ENCODE measurements around the gene KIZ.

Gene KIZ

DNA sequence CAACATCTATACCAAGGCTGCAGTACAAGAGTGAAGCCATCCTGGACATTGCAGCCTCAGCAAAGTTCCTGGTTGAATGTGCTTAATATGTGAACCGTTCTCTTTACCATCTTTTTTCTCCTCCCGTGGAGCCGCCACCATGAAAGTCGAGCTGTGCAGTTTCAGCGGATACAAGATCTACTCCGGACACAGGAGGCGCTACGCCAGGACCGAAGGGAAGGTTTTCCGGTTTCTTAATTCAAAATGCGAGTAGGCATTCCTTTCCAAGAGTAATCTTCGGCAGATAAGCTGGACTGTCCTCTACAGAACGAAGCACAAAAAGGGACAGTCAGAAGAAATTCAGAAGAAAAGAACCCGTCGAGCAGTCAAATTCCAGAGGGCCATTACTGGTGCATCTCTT is 11.3 kb upstream of the KIZ start:
- no peak for DNase-seq (ENCODE audit: low read depth)
- no peak overlapping the region for H3K4me3 ChIP-seq (ENCODE audit: low read length)
- TF ChIP-seq, protein P1, sequence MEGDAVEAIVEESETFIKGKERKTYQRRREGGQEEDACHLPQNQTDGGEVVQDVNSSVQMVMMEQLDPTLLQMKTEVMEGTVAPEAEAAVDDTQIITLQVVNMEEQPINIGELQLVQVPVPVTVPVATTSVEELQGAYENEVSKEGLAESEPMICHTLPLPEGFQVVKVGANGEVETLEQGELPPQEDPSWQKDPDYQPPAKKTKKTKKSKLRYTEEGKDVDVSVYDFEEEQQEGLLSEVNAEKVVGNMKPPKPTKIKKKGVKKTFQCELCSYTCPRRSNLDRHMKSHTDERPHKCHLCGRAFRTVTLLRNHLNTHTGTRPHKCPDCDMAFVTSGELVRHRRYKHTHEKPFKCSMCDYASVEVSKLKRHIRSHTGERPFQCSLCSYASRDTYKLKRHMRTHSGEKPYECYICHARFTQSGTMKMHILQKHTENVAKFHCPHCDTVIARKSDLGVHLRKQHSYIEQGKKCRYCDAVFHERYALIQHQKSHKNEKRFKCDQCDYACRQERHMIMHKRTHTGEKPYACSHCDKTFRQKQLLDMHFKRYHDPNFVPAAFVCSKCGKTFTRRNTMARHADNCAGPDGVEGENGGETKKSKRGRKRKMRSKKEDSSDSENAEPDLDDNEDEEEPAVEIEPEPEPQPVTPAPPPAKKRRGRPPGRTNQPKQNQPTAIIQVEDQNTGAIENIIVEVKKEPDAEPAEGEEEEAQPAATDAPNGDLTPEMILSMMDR (conservative IDR thresholded peaks at IDR 0.05; ENCODE audit: low read depth, low read length), result no peak

DNA sequence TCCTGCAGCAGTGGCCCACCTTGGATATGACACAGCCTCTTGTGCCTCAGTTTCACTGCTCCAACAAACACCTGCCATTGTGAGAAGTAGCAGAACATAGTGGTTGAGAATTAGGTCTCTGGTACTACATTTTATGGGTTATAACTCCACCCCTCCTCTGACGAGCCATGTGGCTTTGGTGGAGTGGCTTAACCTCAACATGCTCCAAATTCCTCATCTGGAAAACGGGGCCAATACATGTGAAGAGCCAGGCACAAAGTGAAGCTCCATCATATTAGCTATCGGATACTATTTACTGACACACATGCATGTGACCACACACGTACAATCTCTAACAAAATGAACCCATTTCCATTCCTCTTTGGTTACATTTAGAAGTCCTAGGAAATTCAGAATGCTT is 8.4 kb upstream of the KIZ start:
- no peak overlapping the region for H3K4me3 ChIP-seq (ENCODE audit: low read length)
- DNase-seq (ENCODE audit: low read depth), result no peak
- TF ChIP-seq, protein P1 (conservative IDR thresholded peaks at IDR 0.05; ENCODE audit: low read depth, low read length), result no peak

DNA sequence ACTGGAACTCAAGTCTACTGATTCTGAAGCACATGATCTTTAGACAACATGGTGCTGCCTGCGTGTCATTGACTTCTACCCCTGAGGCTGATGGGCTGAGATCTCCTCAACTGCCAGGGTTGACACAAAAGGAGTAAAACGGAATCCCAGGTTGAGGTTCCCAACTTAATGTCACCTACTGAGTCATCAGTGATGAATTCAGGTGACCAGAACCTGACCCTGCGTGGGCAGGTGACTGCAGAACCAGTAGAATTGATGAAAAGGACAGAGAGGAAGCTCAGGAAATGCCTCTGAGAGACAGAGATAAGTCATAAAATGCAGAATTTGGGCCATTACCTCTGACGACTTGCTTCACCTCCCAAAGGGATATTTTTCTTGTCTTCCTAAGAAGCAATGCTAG is 7.7 kb upstream of the KIZ start:
- H3K4me3 ChIP-seq (ENCODE audit: low read length), result no peak overlapping the region
- DNase-seq (ENCODE audit: low read depth), result no peak
- TF ChIP-seq, protein P1 (conservative IDR thresholded peaks at IDR 0.05; ENCODE audit: low read depth, low read length), result no peak

GRCh38 chr20:21118782-21119181 is 7.1 kb upstream of the KIZ start:
- DNase-seq (ENCODE audit: low read depth), result no peak
- no peak overlapping the region for H3K4me3 ChIP-seq (ENCODE audit: low read length)
- TF ChIP-seq, protein P1 (conservative IDR thresholded peaks at IDR 0.05; ENCODE audit: low read depth, low read length), result no peak

GRCh38 chr20:21124190-21124589 is 1.7 kb upstream of the KIZ start:
- no peak for DNase-seq (ENCODE audit: low read depth)
- H3K4me3 ChIP-seq (ENCODE audit: low read length), result no peak overlapping the region
- TF ChIP-seq, protein P1 (conservative IDR thresholded peaks at IDR 0.05; ENCODE audit: low read depth, low read length), result no peak

DNA sequence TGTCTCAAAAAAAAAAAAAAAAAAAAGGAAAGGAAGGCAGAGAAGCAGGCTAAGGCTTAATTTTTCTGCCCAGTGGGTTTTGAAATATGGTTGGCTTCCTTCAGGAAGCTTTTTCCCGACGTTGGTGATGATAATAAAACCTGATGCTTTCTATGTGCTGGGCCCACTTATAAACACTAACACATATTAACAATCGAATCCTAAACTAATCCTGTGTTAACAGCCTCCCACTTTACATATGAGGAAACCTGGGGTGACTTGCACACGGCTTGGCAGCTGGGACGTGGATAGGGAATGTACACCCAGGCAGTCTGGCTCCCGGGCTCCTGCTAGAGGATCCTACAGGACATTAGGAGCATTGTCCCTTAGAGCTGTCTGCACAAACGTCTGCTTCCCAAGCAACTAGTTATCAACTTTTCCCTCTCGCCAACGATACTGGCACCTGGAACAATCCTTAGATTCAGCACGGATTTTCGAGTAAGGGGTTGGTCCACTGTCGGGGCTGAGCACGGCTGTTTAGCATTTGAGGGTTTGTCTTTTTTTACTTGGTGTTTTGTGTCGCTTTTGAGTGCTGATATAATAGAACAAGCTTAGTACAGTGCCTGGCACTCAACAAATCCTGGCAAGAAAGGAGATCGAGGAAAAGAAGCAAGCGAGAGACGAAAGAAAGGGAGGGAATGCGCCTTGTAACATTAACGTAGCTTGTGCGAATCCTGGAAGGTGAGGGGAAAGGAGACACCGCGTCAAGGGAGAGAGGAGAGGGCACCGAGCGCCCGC is 622 bp upstream of the KIZ start:
- peak overlapping the region; percentile 56 for H3K4me3 ChIP-seq (ENCODE audit: low read length)
- TF ChIP-seq, protein P1 (conservative IDR thresholded peaks at IDR 0.05; ENCODE audit: low read depth, low read length), result peak; percentile 25
- no peak for DNase-seq (ENCODE audit: low read depth)

GRCh38 chr20:21126581-21126870 is 644 bp downstream of the KIZ start:
- TF ChIP-seq, protein P1 (conservative IDR thresholded peaks at IDR 0.05; ENCODE audit: low read depth, low read length), result no peak
- DNase-seq (ENCODE audit: low read depth), result no peak
- peak overlapping the region; percentile 72 for H3K4me3 ChIP-seq (ENCODE audit: low read length)

Data from retinal pigment epithelial cell (primary cell).